ENCODE measurements around the gene VPS29.

Gene VPS29

GRCh38 chr12:110444455-110444854, 57.5 kb downstream of the VPS29 start:
- DNase-seq (ENCODE audit: low read depth in 2 of 2) = no peak

All from stimulated activated CD8-positive, alpha-beta memory T cell treated with anti-CD3 and anti-CD28 coated beads, Interleukin-7, amount 100 ng/mL, for 4 hours (primary cell).